ENCODE data around the gene HPSE2. TPM values are rescaled to one million over a fixed set of nuclear protein-coding genes. Genes with fewer than 3 reads are reported as not detected.

HPSE2 gene
- total and polyA plus RNA-seq, 2 of the 8 experiments (the other 6 are each of a cell fraction or from before 2014, with no cell fraction given): 0.41 to 0.58 TPM

DNA sequence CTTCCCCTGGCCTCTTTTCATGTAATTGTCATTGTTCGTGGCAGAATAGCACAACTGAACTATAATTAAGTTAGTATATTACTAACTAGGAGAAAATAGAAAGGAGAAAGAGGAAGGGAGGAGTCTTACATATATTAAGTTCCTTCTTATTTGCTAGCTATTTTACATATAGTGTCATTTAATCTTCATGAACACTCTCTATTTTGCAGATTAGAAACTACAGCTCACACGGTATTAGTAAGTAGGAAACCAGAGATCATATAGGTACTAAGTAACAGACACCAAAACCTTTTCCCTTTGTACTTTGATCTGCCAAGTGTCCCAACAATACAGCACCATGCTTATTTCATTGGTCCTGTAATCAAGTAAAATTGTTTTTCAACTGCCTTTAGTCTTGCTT, 586.5 kb downstream of the HPSE2 start:
- Histone ChIP-seq H3K23ac (ENCODE audit: insufficient read length) (no peak overlapping the region), H3K27ac (ENCODE audit: low read depth, low read length) (no peak overlapping the region), H3K23me2 (ENCODE audit: low read depth, low read length) (no peaks in the 10 kb centered on the region), H4K20me1 (replicated peaks in 1 of 2; ENCODE audit: control insufficient read depth in 1 of 2, insufficient read depth in 2 of 2, low read length in 2 of 2) (no peaks in the 10 kb centered on the region), H3K9ac (replicated peaks in 1 of 4; ENCODE audit: extremely low read depth in 1 of 4, low read depth in 3 of 4, low read length in 3 of 4) (no peak overlapping the region), H2BK12ac (ENCODE audit: low read depth, low read length) (no peak overlapping the region), H2BK120ac (replicated peaks; ENCODE audit: low read depth, low read length) (no peak overlapping the region), H3K36me3 (ENCODE audit: control insufficient read depth in 2 of 4, insufficient read depth in 4 of 4, low read length in 3 of 4) (no peaks in the 10 kb centered on the region), H3K79me1 (ENCODE audit: low read depth, low read length) (no peaks in the 10 kb centered on the region), H3K27me3 (replicated peaks in 1 of 4; ENCODE audit: control insufficient read depth in 3 of 4, extremely low read depth in 1 of 4, insufficient read depth in 3 of 4, low read length in 3 of 4) (no peaks in the 10 kb centered on the region), H2AK5ac (ENCODE audit: low read depth, low read length) (no peak overlapping the region), H4K8ac (ENCODE audit: extremely low read depth, insufficient read depth, low read length) (no peak overlapping the region), H3K4me2 (ENCODE audit: insufficient read depth in 1 of 2, low read depth in 2 of 2, low read length in 2 of 2) (no peak overlapping the region), H3K79me2 (ENCODE audit: control insufficient read depth in 1 of 2, insufficient read depth in 2 of 2, low read length in 2 of 2) (no peaks in the 10 kb centered on the region), H3K4ac (replicated peaks; ENCODE audit: insufficient read length, low read depth, low read length) (no peak overlapping the region), H3K9me3 (ENCODE audit: insufficient read depth in 2 of 2, low read depth in 1 of 2, low read length in 1 of 2) (no peaks in the 10 kb centered on the region), H2BK20ac (ENCODE audit: low read length) (no peak overlapping the region), H4K5ac (ENCODE audit: insufficient read length, low read depth, low read length) (no peak overlapping the region), H3K14ac (ENCODE audit: insufficient read length) (no peak overlapping the region), H2BK15ac (ENCODE audit: low read length) (no peak overlapping the region), H2BK5ac (ENCODE audit: low read depth, low read length) (no peak overlapping the region), H3K56ac (replicated peaks; ENCODE audit: insufficient read length, low read depth, low read length) (no peak overlapping the region), H3K18ac (ENCODE audit: extremely low read depth, low read length) (no peak overlapping the region), H3K4me1 (replicated peaks in 1 of 4; ENCODE audit: control insufficient read depth in 3 of 4, insufficient read depth in 4 of 4, low read length in 3 of 4) (peaks cover 4 to 15% (median 11%) of the 10 kb centered on the region in 4 experiments; a peak in 5 of 7 replicates), H4K91ac (replicated peaks; ENCODE audit: insufficient read length, low read length) (no peak overlapping the region), H2AFZ (ENCODE audit: low read length) (no peak overlapping the region), H3K4me3 (ENCODE audit: extremely low read depth in 1 of 4, insufficient read depth in 2 of 4, low read depth in 3 of 4, low read length in 4 of 4) (no peak overlapping the region)
- WGBS, 2 experiments (ENCODE audit: extremely low coverage in 1 of 2, insufficient coverage in 1 of 2, insufficient read length in 1 of 2, insufficient replicate concordance in 2 of 2, low coverage in 1 of 2, low lambda C conversion rate in 2 of 2, missing lambda C conversion rate in 1 of 2): 82% methylated on average over 2 of the region's 2 CpGs; no CpG with 5 or more reads in 1 of the 2 experiments
- DNase-seq (ENCODE audit: low read depth in 1 of 2, low spot score in 2 of 2) (no peak), FAIRE-seq (no peak)
- ChIA-PET CTCF (ENCODE audit: partially characterized antibody) (interaction anchor here (0.7 to 0.9 kb wide), 2 partner anchors 14 to 29 kb away, joined by 3 to 4 read pairs; no protein-coding TSS in a partner anchor), POLR2A (ENCODE audit: partially characterized antibody) (no interaction called here)
- TF ChIP-seq PHF8 (conservative IDR thresholded peaks at IDR 0.05; ENCODE audit: low read depth, low read length): no peak
- TF ChIP-seq, protein P1, sequence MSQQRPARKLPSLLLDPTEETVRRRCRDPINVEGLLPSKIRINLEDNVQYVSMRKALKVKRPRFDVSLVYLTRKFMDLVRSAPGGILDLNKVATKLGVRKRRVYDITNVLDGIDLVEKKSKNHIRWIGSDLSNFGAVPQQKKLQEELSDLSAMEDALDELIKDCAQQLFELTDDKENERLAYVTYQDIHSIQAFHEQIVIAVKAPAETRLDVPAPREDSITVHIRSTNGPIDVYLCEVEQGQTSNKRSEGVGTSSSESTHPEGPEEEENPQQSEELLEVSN (IDR thresholded peaks at IDR 0.05): no peak
- no peak for TF ChIP-seq EZH2 (IDR thresholded peaks at IDR 0.05; ENCODE audit: low read depth, low read length, severe bottlenecking)
- no peak for TF ChIP-seq TAF1 (IDR thresholded peaks at IDR 0.05; ENCODE audit: low read depth, low read length)
- TF ChIP-seq GTF2F1 (IDR thresholded peaks at IDR 0.05; ENCODE audit: borderline replicate concordance, low read depth, low read length): no peak
- TF ChIP-seq ZNF274 (IDR thresholded peaks at IDR 0.05; ENCODE audit: borderline replicate concordance, extremely low read depth, low read length): no peak
- TF ChIP-seq GABPA (IDR thresholded peaks at IDR 0.05; ENCODE audit: borderline replicate concordance, insufficient read depth, low read length): no peak
- no peak for TF ChIP-seq SIN3A (conservative IDR thresholded peaks at IDR 0.05 in 1 of 2, IDR thresholded peaks at IDR 0.05 in 1 of 2; ENCODE audit: low read depth in 1 of 2, low read length in 2 of 2)
- no peak for TF ChIP-seq BRCA1 (IDR thresholded peaks at IDR 0.05; ENCODE audit: low read depth, low read length)
- no peak for TF ChIP-seq RNF2 (IDR thresholded peaks at IDR 0.05; ENCODE audit: borderline replicate concordance, low read depth, low read length, missing control alignments, poor library complexity, severe bottlenecking)
- TF ChIP-seq HDAC2 (IDR thresholded peaks at IDR 0.05; ENCODE audit: borderline replicate concordance in 1 of 2, low read depth in 2 of 2, low read length in 2 of 2): no peak
- TF ChIP-seq POU5F1 (IDR thresholded peaks at IDR 0.05; ENCODE audit: low read depth, low read length): no peak
- TF ChIP-seq POLR2A (IDR thresholded peaks at IDR 0.05; ENCODE audit: control extremely low read depth in 1 of 2, low read depth in 2 of 2, low read length in 2 of 2): no peak

Measured in H1 (cell line).